Right lung (tissue), 5 donors: ENCODE measurements around the gene TEDC1. TPM values are rescaled to one million over a fixed set of nuclear protein-coding genes. Genes with fewer than 3 reads are reported as not detected.

Experiments
- DNase-seq, 2 donors: peaks; one replicate each; pipeline ENCODE4 v3.0.0-alpha.2; 2013
- polyA plus RNA-seq, 5 donors: library from polyadenylated mRNA; unstranded; fragments of 120-200 nt; gene quantifications; one replicate each; pipeline versions ENCODE4 v1.2.1 to v1.2.3, GENCODE V29; 2013; ENCODE audit warnings: inconsistent platforms in 1 of 5, low replicate concordance in 1 of 5; ENCODE audit not compliant: insufficient read length in 5 of 5, insufficient read depth in 1 of 5

The TEDC1 gene
- polyA plus RNA-seq, 5 donors = 5.6 to 11.7 (median 8.2) TPM

GRCh38 chr14:105493921-105494605 is 3.0 kb downstream of the TEDC1 start:
- no peak for DNase-seq

DNA sequence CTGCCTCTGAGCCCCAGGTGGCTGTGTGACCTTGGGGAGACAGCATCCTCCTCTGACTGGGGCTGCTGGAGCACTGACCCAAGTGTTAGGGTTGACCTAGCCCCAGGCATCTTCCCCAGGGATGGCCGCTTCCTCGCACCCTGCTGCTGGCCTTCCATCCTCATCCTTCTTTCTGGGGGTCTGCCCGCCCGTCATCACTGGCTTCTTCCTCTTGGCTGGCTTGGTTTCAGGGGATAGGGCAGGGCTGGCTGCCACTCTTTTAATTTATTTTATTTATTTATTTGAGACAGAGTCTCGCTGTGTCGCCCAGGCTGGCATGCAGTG is 3.5 kb downstream of the TEDC1 start:
- no peak for DNase-seq

DNA sequence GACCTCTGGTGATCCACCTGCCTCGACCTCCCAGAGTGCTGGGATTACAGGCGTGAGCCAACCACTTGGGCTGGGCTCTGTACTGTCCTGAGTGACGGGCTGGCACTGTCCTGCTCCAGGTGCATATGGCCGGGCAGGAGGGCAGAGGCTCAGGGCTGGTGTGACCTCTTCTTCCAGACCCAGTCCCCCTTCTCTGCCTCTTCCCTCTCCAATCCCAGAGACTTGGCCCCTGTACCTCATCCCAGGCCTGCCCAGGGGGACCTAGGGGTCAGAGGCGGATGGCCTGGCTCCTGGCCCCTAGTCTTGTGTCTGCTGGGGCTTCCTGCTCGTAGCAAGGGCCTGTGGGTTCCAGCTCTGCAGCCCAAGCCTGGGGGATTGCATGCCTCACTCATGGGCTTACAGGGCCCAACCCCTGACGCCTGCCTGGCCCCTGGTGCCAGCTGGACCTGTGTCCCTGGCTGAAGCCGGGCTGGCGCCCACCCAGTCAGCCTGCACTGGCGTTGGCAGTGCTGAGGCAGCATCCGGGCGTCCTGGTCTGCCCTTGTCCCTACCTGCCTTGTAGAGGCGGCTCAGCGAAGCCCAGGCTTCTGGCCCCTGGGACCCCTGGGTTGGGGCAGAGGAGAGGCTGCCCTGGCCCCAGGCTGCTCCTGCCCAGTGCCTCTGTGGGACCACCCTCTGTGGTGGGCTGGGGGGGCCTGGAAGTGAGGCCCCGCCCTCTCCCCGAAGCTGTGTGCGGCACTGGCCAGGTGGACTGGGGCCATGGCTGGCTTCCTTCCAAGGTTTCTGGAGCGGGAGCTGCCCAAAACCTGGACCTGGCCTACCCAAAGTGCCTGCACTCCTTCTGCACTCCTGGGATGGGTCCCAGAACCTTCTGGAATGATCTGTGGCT is 4.3 kb downstream of the TEDC1 start:
- no peak for DNase-seq

- no peak for DNase-seq
Observed at GRCh38 chr14:105495990-105496830, 5.2 kb downstream of the TEDC1 start.

DNA sequence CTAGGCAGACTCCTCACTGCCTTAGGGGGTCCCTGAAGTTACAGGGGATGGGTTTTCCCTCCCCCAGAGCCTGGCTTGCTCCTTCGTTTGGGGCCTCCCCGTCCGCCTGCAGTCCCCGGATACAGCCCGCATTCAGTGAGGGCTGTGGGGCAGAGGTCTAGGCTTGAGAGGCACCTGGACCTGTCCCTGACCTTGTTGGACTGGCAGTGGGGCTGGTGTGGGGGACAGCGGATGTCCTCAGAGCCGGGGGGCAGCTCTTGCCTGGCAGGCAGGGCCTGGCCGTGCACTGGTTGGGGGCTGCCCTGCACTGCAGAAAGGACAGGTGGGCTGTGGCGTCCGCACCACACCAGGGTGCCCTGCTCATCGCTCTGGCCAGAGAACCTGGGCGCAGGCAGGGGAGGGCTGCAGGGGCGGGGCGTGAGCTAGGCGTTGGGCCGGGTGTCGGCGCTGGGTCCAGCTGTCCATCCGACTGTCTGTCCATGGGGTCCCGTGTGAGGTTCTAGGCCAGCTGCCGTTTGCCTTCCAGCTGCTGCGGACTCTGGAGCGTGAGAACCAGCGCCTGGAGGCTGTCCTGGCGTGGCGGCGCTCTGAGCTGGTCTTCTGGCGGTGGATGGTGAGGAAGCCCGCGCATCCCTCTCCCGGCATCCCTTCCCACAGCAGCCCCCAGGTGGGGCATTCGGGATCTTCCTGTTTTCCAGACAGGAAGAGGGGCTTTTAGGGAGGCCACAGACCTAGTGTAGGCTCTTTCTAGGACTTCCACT is 6.0 kb downstream of the TEDC1 start:
- no peak for DNase-seq

DNA sequence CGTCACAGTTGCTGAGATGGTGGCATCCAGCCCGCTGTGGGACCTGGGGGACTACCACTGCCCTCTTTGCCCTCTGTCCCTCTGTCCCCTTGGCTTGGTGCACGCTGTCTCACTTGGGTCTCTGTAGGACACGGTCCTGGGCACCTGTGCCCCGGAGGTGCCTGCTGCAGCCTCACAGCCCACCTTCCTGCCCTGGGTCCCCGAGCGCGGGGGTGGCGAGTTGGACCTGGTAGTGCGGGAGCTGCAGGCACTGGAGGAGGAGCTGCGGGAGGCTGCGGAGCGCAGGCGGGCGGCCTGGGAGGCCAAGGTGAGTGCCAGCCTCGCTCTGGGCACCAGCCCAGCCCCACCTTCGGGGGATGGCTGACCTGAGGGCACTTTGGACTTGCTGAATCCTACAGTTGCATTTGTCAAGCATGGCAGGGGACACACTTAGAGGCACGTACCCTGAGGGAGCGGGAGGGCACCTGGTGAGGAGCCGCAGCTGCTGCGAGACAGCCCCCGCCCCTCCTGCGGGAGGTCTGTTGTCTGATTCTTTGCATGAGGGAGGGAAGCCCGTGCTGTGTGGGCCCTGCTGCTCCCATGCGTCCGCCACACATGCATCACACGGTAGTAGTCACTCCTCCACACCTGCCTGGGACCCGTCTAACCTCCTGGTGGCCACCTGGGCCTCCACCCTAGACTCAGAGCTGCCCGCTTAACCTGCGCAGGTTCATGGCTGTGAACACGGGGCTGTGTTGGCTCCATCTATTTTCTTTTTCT is 6.8 kb downstream of the TEDC1 start:
- DNase-seq = no peak

- no peak for DNase-seq
Observed at GRCh38 chr14:105498430-105499255, 7.6 kb downstream of the TEDC1 start.

DNA sequence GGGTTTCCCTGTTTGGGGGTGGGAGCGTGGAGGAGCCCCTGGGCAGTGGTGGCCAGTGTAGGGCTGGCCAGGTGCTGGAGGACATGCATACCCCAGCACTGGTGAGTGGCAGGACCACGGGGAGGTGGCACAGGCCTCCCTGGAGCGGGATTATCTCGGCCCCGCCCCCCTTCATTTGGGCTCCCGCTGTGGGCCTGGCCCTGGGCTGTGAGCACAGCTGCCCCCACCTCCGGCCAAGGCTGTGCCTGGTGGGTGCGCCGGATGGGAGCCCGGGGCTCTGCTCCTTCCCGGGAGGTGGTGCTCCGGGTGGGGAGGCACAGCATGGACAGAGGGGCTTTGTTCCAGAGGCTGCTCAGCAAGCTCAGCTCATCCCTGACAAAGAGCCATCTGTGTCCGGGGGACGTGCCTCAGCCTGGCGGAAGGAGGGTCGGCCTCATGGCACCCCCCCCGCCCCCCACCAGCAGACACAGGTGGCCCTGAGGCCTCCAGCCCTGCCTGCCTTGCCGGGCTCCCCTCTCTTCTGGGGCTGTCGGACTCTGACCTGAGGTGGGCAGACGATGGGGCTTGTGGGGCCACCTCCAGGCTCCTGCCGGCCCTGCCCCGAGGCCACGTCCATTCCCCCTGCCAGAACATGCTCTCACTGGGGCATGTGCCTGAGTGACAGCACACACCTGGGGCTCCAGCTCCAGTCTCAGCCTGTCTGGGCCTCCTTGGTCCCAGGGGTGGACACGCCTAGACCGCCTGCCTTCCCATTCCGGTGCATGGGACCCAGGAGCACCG is 8.4 kb downstream of the TEDC1 start:
- no peak for DNase-seq

GRCh38 chr14:105500036-105500725 is 9.1 kb downstream of the TEDC1 start:
- no peak for DNase-seq

GRCh38 chr14:105500726-105501101 is 9.7 kb downstream of the TEDC1 start:
- DNase-seq = no peak

GRCh38 chr14:105501504-105502291 is 10.7 kb downstream of the TEDC1 start:
- no peak for DNase-seq

DNA sequence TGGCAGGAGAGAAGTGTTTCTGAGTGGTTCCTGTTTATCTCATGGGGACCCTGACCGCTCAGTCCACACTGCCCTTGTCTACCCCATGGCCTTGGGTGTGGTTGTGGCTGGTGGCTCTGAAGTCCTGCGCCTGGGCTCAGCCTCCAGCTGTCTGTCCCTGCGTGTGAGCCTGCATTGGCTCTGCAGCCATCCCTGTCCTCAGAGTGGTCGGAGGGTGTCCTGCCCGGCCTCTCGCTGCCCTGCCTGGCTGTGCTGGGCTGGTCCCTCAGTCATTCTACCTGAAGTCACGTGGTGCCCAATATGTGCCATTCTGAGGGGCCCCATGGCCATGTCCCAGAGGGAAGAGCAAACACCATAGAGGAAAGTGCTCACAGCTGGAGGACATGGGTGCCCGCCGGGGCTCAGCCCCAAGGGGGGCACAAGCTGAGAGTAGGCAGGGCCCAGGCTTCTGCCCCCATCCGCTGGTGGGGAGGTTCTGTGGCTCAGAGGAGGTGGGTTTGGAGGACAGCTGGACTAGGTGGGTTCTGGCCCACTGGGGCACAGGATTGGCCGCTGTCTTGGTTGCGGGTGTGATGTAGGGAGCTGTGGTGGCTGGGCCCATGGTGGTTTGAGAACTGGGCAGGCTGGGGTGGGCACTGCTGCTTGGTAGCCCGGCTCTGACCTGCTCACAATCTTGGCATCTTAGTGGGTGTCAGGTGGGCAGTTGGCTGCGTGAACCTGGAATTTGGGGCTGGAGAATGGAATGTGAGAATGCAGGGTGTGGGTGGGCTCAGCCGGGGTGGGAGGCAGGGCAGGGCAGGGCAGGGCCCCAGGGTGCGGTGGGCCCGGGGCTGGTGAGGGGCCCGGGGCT is 11.6 kb downstream of the TEDC1 start:
- DNase-seq = no peak

- no peak for DNase-seq
Observed at GRCh38 chr14:105503296-105503640, 12.2 kb downstream of the TEDC1 start.

GRCh38 chr14:105503935-105504692 is 13.1 kb downstream of the TEDC1 start:
- DNase-seq = no peak

- no peak for DNase-seq
Observed at GRCh38 chr14:105505101-105505500, 14.1 kb downstream of the TEDC1 start.

DNA sequence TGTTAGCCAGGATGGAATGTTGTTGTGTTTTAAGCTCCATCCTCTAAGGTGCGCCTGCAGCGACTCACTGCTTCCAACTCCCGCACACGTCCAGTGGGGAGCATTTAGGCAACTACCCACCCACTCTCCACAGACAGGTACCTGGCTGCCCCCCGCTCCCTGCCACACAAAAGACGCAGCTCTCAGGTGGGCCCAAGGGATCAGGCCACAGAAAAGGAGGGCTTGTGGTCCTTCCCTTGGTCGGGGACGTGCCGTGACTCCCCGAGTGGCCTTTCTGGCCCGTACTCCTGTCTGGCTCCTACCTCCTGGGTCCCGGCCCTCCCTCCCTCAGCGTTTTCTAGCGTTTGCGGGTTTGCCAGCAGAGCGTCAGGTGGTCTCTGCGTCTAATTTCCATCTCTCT is 16.2 kb downstream of the TEDC1 start:
- DNase-seq = no peak
